ENCODE measurements around the gene FER1L5.

The FER1L5 gene

GRCh38 chr2:96699621-96700020, 57.1 kb downstream of the FER1L5 start:
- DNase-seq, result no peak
- no peaks in the 10 kb centered on the region for H3K4me1 ChIP-seq
- H3K4me3 ChIP-seq (ENCODE audit: low read depth, low read length), result no peak overlapping the region
- H3K27me3 ChIP-seq, result no peaks in the 10 kb centered on the region
- H3K9me3 ChIP-seq, result no peaks in the 10 kb centered on the region
- H3K36me3 ChIP-seq, result no peaks in the 10 kb centered on the region
- TF ChIP-seq, protein P1, sequence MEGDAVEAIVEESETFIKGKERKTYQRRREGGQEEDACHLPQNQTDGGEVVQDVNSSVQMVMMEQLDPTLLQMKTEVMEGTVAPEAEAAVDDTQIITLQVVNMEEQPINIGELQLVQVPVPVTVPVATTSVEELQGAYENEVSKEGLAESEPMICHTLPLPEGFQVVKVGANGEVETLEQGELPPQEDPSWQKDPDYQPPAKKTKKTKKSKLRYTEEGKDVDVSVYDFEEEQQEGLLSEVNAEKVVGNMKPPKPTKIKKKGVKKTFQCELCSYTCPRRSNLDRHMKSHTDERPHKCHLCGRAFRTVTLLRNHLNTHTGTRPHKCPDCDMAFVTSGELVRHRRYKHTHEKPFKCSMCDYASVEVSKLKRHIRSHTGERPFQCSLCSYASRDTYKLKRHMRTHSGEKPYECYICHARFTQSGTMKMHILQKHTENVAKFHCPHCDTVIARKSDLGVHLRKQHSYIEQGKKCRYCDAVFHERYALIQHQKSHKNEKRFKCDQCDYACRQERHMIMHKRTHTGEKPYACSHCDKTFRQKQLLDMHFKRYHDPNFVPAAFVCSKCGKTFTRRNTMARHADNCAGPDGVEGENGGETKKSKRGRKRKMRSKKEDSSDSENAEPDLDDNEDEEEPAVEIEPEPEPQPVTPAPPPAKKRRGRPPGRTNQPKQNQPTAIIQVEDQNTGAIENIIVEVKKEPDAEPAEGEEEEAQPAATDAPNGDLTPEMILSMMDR (IDR thresholded peaks at IDR 0.05; ENCODE audit: low read depth, low read length), result no peak

DNA sequence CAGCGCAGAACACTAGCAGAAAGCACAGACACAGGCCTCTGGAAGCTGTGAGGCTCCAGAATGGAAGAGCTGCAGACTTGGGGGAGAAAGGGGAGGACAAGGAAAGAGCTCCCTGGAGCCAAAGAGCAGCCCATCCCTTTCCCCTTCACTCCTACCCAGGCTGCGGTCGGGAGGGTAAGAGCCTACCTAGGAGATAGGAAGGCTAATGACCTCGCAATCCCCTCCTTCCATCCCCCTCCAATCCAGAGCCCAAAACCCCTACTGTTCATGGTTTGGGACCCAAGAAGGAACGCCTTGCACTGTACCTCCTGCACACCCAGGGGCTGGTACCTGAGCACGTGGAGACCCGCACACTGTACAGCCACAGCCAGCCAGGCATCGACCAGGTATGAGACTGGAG, 57.5 kb downstream of the FER1L5 start:
- no peaks in the 10 kb centered on the region for H3K4me1 ChIP-seq
- H3K4me3 ChIP-seq (ENCODE audit: low read depth, low read length), result no peak overlapping the region
- no peaks in the 10 kb centered on the region for H3K27me3 ChIP-seq
- H3K9me3 ChIP-seq, result no peaks in the 10 kb centered on the region
- TF ChIP-seq, protein P1 (IDR thresholded peaks at IDR 0.05; ENCODE audit: low read depth, low read length), result no peak
- DNase-seq, result no peak
- H3K36me3 ChIP-seq, result no peaks in the 10 kb centered on the region

GRCh38 chr2:96701636-96702035, 59.1 kb downstream of the FER1L5 start:
- DNase-seq, result no peak
- Histone ChIP-seq H3K36me3 (no peaks in the 10 kb centered on the region), H3K4me1 (no peaks in the 10 kb centered on the region), H3K9me3 (no peaks in the 10 kb centered on the region), H3K4me3 (ENCODE audit: low read depth, low read length) (no peak overlapping the region), H3K27me3 (no peaks in the 10 kb centered on the region)
- TF ChIP-seq, protein P1 (IDR thresholded peaks at IDR 0.05; ENCODE audit: low read depth, low read length), result no peak

DNA sequence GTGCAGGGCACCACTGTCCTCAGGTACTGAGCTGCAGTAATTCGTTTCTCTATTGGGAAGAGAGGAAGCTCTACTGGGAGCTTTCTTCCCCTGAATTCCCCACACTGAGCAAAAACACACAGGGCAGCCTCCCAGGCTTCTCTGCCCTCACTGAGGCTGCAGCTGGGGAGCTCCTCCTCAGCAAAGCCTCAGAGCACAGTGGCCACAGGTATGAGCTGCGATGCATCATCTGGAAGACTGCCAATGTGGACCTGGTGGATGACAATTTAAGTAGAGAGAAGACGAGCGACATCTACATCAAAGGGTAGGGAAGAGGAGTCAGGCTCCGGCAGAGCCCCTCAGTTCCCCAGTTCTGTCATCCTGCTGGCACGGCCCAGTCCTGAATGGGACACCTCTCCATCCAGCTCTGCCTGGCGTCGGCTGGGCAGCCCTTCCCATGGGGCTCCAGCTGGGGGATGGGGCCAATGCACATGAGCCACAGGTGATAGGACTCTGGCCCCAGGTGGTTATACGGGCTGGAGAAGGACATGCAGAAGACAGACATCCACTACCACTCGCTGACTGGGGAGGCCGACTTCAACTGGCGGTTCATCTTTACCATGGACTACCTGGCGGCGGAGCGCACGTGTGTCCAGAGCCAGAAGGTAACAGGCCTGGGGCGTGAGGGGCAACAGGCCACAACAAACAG, 59.7 kb downstream of the FER1L5 start:
- no peak for DNase-seq
- no peaks in the 10 kb centered on the region for H3K36me3 ChIP-seq
- TF ChIP-seq, protein P1 (IDR thresholded peaks at IDR 0.05; ENCODE audit: low read depth, low read length), result no peak
- H3K9me3 ChIP-seq, result no peaks in the 10 kb centered on the region
- H3K27me3 ChIP-seq, result no peaks in the 10 kb centered on the region
- no peak overlapping the region for H3K4me3 ChIP-seq (ENCODE audit: low read depth, low read length)
- no peaks in the 10 kb centered on the region for H3K4me1 ChIP-seq

DNA sequence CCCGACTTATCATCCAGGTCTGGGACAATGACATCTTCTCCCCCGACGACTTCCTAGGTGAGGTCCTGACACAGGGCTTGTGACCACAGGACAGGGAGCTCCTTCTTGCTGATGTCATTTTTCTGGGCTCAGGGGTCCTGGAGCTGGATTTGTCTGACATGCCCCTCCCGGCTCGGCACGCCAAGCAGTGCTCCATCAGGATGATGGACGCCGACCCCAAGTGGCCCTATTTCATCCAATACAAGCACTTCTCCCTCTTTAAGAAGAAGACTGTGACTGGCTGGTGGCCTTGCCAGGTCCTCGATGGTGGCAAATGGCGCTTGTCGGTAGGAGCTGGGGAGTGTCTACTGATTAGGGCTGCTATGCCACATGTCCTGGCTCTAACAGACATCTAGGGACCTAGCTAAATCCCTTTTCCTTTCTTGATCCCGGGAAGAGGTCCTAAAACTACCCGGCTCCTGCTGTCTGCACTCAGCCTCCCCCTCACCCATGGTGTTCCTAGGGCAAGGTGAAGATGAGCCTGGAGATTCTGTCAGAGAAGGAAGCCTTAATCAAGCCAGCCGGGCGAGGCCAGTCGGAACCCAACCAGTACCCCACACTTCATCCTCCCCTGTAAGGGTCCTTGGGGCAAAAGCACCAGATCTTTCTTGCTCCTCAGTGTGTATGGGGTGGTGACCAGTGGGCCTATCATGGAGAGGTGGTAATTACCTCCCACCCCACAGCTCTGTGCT, 60.6 kb downstream of the FER1L5 start:
- Histone ChIP-seq H3K36me3 (no peaks in the 10 kb centered on the region), H3K9me3 (no peaks in the 10 kb centered on the region), H3K4me3 (ENCODE audit: low read depth, low read length) (no peak overlapping the region), H3K4me1 (no peaks in the 10 kb centered on the region), H3K27me3 (no peaks in the 10 kb centered on the region)
- DNase-seq, result no peak
- TF ChIP-seq, protein P1 (IDR thresholded peaks at IDR 0.05; ENCODE audit: low read depth, low read length), result no peak

DNA sequence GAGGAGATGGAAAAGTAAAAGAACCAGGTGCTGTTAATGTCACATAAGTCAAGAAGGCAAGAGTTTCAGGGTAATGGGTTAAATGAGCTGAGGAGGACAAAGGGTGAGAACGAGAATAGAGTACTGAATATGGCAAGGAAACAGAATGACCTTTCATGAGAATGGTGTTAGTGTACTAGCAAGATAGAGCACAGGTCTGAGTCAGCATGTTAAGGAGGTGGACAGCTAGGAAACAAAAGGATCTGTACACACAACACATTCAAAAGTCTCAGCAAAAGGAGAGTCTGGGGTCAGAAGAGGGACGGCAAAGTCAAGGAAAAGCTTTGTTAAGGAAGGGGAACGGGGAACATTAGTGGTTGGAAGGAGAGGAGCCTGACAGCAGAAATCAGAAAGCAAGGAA, 68.4 kb downstream of the FER1L5 start:
- H3K9me3 ChIP-seq, result no peaks in the 10 kb centered on the region
- TF ChIP-seq, protein P1 (IDR thresholded peaks at IDR 0.05; ENCODE audit: low read depth, low read length), result no peak
- DNase-seq, result no peak
- H3K4me1 ChIP-seq, result no peaks in the 10 kb centered on the region
- H3K36me3 ChIP-seq, result no peaks in the 10 kb centered on the region; the same call in 1 of the 2 replicates
- H3K27me3 ChIP-seq, result no peaks in the 10 kb centered on the region
- H3K4me3 ChIP-seq (ENCODE audit: low read depth, low read length), result no peak overlapping the region
